Spleen (tissue), 7 donors: Measurements from ENCODE around the gene L3MBTL1.

Source experiments
- POLR2A ChIP-seq, 3 donors: fragments of 450-650 bp; IDR thresholded peaks; one replicate each; pipeline ENCODE4 v1.5.1; 2017; ENCODE audit warnings: antibody characterized with exemption in 3 of 3, mild to moderate bottlenecking in 1 of 3
- TF ChIP-seq, protein P1 (sequence below), 11 experiments: fragments of 200-600 bp in 7 of 11; fragments of 450-650 bp in 4 of 11; sonication (generic) in 4 of 11; IDR thresholded peaks in 8 of 11; conservative IDR thresholded peaks in 3 of 11; 1 replicate in 7 of 11; 2 replicates in 4 of 11; pipeline versions ENCODE4 v1.4.0 to v1.8.0; 2016 to 2021; ENCODE audit warnings: antibody characterized with exemption in 11 of 11, inconsistent platforms in 4 of 11, mild to moderate bottlenecking in 1 of 11
- donor health status: DM: no; HTN: no; CAD: no; lungs with moderate emphysema.
- donor health status: DM: no; HTN: no; CAD: no.
- donor health status: DM: no; HTN: no; CAD: no.

DNA sequence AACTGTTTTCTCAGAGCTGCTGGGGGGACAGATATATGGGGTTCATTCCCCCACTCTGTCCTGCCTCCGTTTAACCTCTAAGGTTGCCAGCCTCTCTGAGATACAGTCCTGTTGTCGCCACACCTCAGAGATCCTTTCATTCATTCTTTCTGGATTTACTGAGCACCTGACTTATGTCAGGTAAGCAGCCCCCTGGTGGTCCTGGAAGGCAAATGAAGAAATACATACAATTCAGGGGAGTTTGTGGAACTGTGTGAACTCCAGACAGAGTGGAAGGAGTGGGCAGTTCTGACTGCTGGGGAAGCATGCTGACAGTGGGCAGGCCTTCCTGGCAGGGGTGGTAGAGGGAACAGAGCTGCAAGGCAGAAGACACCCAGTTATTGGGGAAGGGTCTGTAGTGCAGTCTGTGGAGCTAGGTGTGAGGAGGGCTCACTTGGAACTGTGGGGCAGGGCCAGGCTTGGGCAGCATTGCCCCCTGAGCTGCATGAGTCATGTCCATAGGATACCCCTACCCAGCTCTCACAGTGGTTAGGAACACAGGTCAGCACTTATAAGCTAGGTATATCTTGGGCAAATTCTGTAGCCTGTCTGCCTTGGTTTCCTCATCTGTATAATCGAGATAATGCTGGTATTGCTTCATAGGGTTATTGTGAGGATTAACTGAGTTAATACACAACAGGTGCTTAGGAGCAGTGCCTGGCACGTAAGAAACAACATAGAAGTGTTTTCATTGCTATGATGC lies 38.5 kb downstream of the L3MBTL1 start:
- TF ChIP-seq, protein P1, sequence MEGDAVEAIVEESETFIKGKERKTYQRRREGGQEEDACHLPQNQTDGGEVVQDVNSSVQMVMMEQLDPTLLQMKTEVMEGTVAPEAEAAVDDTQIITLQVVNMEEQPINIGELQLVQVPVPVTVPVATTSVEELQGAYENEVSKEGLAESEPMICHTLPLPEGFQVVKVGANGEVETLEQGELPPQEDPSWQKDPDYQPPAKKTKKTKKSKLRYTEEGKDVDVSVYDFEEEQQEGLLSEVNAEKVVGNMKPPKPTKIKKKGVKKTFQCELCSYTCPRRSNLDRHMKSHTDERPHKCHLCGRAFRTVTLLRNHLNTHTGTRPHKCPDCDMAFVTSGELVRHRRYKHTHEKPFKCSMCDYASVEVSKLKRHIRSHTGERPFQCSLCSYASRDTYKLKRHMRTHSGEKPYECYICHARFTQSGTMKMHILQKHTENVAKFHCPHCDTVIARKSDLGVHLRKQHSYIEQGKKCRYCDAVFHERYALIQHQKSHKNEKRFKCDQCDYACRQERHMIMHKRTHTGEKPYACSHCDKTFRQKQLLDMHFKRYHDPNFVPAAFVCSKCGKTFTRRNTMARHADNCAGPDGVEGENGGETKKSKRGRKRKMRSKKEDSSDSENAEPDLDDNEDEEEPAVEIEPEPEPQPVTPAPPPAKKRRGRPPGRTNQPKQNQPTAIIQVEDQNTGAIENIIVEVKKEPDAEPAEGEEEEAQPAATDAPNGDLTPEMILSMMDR (IDR thresholded peaks at IDR 0.05 in 8 of 11, conservative IDR thresholded peaks at IDR 0.05 in 3 of 11) = no peak
- TF ChIP-seq POLR2A (IDR thresholded peaks at IDR 0.05) = no peak
